ENCODE measurements around the gene NPIPB8. TPM values are rescaled to one million over a fixed set of nuclear protein-coding genes. Genes with fewer than 3 reads are reported as not detected.

The NPIPB8 gene
- total and polyA plus RNA-seq, 2 of the 13 experiments (the other 11 are each of a cell fraction or from before 2014, with no cell fraction given), result 0.49 to 2.3 TPM

GRCh38 chr16:28596115-28596630, 41.7 kb upstream of the NPIPB8 start (continued):
- TF ChIP-seq, protein P1, sequence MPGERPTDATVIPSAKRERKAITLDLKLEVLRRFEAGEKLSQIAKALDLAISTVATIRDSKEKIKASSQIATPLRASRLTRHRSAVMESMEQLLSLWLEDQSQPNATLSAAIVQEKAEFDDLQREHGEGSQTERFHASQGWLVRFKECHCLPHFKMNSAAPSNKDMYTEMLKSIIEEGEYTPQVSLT (CRISPR knock-in tag; IDR thresholded peaks at IDR 0.05; ENCODE audit: borderline replicate concordance, low read depth), result no peak
- TF ChIP-seq ZNF468 (CRISPR knock-in tag; IDR thresholded peaks at IDR 0.05) (no peak), FOXO4 (CRISPR knock-in tag; conservative IDR thresholded peaks at IDR 0.05) (no peak), IKZF4 (CRISPR knock-in tag; IDR thresholded peaks at IDR 0.05; ENCODE audit: borderline replicate concordance, low read depth, not compliant biosample characterization) (no peak), HDAC1 (CRISPR knock-in tag; IDR thresholded peaks at IDR 0.05) (no peak), REXO4 (CRISPR knock-in tag; IDR thresholded peaks at IDR 0.05; ENCODE audit: borderline replicate concordance) (no peak), ZNF703 (CRISPR knock-in tag; IDR thresholded peaks at IDR 0.05; ENCODE audit: borderline replicate concordance) (no peak), MAF1 (CRISPR knock-in tag; IDR thresholded peaks at IDR 0.05; ENCODE audit: borderline replicate concordance) (no peak), MXD4 (CRISPR knock-in tag; IDR thresholded peaks at IDR 0.05) (no peak), SMARCC2 (IDR thresholded peaks at IDR 0.05) (no peak), CEBPB (IDR thresholded peaks at IDR 0.05; ENCODE audit: borderline replicate concordance, low read depth, low read length) (peak; percentile 84), RFX5 (IDR thresholded peaks at IDR 0.05; ENCODE audit: low read depth, low read length) (no peak), ZNF891 (CRISPR knock-in tag; IDR thresholded peaks at IDR 0.05) (peak; percentile 43; the same call in 1 of the 2 replicates), GABPA (IDR thresholded peaks at IDR 0.05; ENCODE audit: low read depth, low read length) (no peak), GABPA (CRISPR knock-in tag; IDR thresholded peaks at IDR 0.05; ENCODE audit: low read depth) (no peak), ZNF713 (CRISPR knock-in tag; IDR thresholded peaks at IDR 0.05) (no peak), LCORL (IDR thresholded peaks at IDR 0.05) (no peak), LCORL (CRISPR knock-in tag; IDR thresholded peaks at IDR 0.05) (peak; percentile 72), EED (CRISPR knock-in tag; IDR thresholded peaks at IDR 0.05) (no peak), CHD2 (IDR thresholded peaks at IDR 0.05; ENCODE audit: low read depth, low read length) (no peak), ZNF550 (CRISPR knock-in tag; IDR thresholded peaks at IDR 0.05; ENCODE audit: borderline replicate concordance) (no peak), SNAI1 (CRISPR knock-in tag; IDR thresholded peaks at IDR 0.05; ENCODE audit: borderline replicate concordance) (no peak), CBX1 (IDR thresholded peaks at IDR 0.05; ENCODE audit: low read depth) (no peak), PTBP1 (IDR thresholded peaks at IDR 0.05; ENCODE audit: low read depth, low read length, poor library complexity, severe bottlenecking) (peak; percentile 15)
- TF ChIP-seq, protein P2, sequence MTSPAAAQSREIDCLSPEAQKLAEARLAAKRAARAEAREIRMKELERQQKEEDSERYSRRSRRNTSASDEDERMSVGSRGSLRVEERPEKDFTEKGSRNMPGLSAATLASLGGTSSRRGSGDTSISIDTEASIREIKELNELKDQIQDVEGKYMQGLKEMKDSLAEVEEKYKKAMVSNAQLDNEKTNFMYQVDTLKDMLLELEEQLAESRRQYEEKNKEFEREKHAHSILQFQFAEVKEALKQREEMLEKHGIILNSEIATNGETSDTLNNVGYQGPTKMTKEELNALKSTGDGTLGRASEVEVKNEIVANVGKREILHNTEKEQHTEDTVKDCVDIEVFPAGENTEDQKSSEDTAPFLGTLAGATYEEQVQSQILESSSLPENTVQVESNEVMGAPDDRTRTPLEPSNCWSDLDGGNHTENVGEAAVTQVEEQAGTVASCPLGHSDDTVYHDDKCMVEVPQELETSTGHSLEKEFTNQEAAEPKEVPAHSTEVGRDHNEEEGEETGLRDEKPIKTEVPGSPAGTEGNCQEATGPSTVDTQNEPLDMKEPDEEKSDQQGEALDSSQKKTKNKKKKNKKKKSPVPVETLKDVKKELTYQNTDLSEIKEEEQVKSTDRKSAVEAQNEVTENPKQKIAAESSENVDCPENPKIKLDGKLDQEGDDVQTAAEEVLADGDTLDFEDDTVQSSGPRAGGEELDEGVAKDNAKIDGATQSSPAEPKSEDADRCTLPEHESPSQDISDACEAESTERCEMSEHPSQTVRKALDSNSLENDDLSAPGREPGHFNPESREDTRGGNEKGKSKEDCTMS (CRISPR knock-in tag; conservative IDR thresholded peaks at IDR 0.05), result no peak

Measured in HepG2 (cell line).